Spleen (tissue), 11 donors: Measurements from ENCODE around the gene PRLH. TPM values are rescaled to one million over a fixed set of nuclear protein-coding genes. Genes with fewer than 3 reads are reported as not detected.

Source experiments
- DNase-seq: peaks from one replicate; pipeline ENCODE4 v3.0.0-alpha.2; 2020
- H3K27ac ChIP-seq, 8 donors: fragments of 200-600 bp; sonication (generic) in 7 of 8; 1 replicate in 4 of 8; 2 replicates in 4 of 8; pipeline versions ENCODE4 v1.5.0 to v1.8.0; 2016 to 2021; ENCODE audit warnings: inconsistent platforms in 4 of 8, mild to moderate bottlenecking in 4 of 8, moderate library complexity in 1 of 8
- H3K27me3 ChIP-seq, 7 donors: fragments of 200-600 bp; sonication (generic) in 6 of 7; replicated peaks in 1 of 7; 1 replicate in 4 of 7; 2 replicates in 3 of 7; pipeline versions ENCODE4 v1.5.0 to v1.8.0; 2016 to 2021; ENCODE audit warnings: inconsistent platforms in 3 of 7, mild to moderate bottlenecking in 1 of 7
- H3K36me3 ChIP-seq, 6 donors: fragments of 200-600 bp; sonication (generic) in 5 of 6; 1 replicate in 4 of 6; 2 replicates in 2 of 6; pipeline versions ENCODE4 v1.5.0 to v1.8.0; 2016 to 2021; ENCODE audit warnings: inconsistent platforms in 2 of 6
- H3K4me1 ChIP-seq, 6 donors: fragments of 200-600 bp; sonication (generic) in 5 of 6; 1 replicate in 3 of 6; 2 replicates in 3 of 6; pipeline versions ENCODE4 v1.5.0 to v1.8.0; 2016 to 2021; ENCODE audit warnings: inconsistent platforms in 3 of 6
- H3K4me3 ChIP-seq, 8 donors: fragments of 200-600 bp; sonication (generic) in 7 of 8; 1 replicate in 4 of 8; 2 replicates in 4 of 8; pipeline versions ENCODE4 v1.5.0 to v1.8.0; 2016 to 2021; ENCODE audit warnings: inconsistent platforms in 4 of 8, mild to moderate bottlenecking in 4 of 8, moderate library complexity in 2 of 8
- H3K9me3 ChIP-seq, 8 donors: fragments of 200-600 bp; sonication (generic) in 7 of 8; 1 replicate in 4 of 8; 2 replicates in 4 of 8; pipeline versions ENCODE4 v1.5.0 to v1.8.0; 2016 to 2021; ENCODE audit warnings: inconsistent platforms in 4 of 8
- POLR2A ChIP-seq, 3 donors: fragments of 450-650 bp; IDR thresholded peaks; one replicate each; pipeline ENCODE4 v1.5.1; 2017; ENCODE audit warnings: antibody characterized with exemption in 3 of 3, mild to moderate bottlenecking in 1 of 3
- POLR2AphosphoS5 ChIP-seq, 3 donors: sonication (generic); formaldehyde crosslinking; IDR thresholded peaks; one replicate each; pipeline ENCODE4 v1.5.1; 2017; ENCODE audit warnings: antibody characterized with exemption in 3 of 3
- WGBS, 5 donors: extraction: QIAGEN DNeasy Blood & Tissue Kit in 3 of 5; methylation state at CpG; one replicate each; pipeline versions ENCODE4 v1.1.5 to v1.1.7; 2013 to 2018; 5-methylcytosine and 5-hydroxymethylcytosine counted together
- intact Hi-C: fragments of 100-400 bp; cut with DNase I; formaldehyde crosslinking; loops from one replicate; pipeline ENCODE4 v1.15.0; 2023; ENCODE audit warnings: low total_unique reads
- polyA plus RNA-seq, 3 donors: library from polyadenylated mRNA; stranded (reverse); fragments of 200-250 nt; gene quantifications; one replicate each; pipeline ENCODE4 v1.2.1, GENCODE V29; 2013
- total RNA-seq, 7 donors: library from RNA; depleted of rRNA in 3 of 7; stranded (reverse); fragments of >200 nt in 3 of 7; fragmentation: NEBNext Ultra II Directional in 4 of 7; extraction: Animal tissue kit (Norgen Biotek cat#: 25700) in 4 of 7; gene quantifications; one replicate each; pipeline versions ENCODE4 v1.1.0 to v1.2.1, GENCODE V29; 2016 to 2021
- TF ChIP-seq, protein P1 (sequence below), 11 experiments: fragments of 200-600 bp in 7 of 11; fragments of 450-650 bp in 4 of 11; sonication (generic) in 4 of 11; IDR thresholded peaks in 8 of 11; conservative IDR thresholded peaks in 3 of 11; 1 replicate in 7 of 11; 2 replicates in 4 of 11; pipeline versions ENCODE4 v1.4.0 to v1.8.0; 2016 to 2021; ENCODE audit warnings: antibody characterized with exemption in 11 of 11, inconsistent platforms in 4 of 11, mild to moderate bottlenecking in 1 of 11
- donor health status: healthy with polysubstance abuse.
- donor health status: DM: no; HTN: no; CAD: no; lungs with moderate emphysema.
- donor health status: DM: no; HTN: no; CAD: no.
- donor health status: Bipolar disorder and iron deficiency.
- donor health status: healthy.
- donor health status: DM: no; HTN: no; CAD: no.
- donor health status: DM: yes; HTN: yes; CAD: no.

PRLH gene
- total and polyA plus RNA-seq, 10 donors = not detected

DNA sequence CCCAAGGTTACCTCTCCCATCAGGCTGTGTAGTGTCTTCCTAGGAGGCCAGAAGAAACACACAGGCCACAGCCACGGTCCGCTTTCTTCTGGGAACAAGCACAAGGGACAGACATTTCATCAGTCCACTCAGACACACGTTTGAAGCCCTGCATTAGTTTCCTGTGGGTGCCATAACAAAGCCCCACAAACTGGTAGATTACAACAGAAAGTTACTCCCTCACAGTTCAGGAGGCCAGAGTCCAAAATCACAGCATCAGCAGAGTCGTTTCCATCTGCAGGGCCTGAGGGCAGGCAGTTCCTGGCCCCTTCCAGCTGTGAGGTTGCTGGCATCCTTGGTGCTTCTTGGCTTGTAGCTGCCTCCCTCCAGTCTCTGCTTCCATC lies 8.8 kb upstream of the PRLH start:
- TF ChIP-seq, protein P1, sequence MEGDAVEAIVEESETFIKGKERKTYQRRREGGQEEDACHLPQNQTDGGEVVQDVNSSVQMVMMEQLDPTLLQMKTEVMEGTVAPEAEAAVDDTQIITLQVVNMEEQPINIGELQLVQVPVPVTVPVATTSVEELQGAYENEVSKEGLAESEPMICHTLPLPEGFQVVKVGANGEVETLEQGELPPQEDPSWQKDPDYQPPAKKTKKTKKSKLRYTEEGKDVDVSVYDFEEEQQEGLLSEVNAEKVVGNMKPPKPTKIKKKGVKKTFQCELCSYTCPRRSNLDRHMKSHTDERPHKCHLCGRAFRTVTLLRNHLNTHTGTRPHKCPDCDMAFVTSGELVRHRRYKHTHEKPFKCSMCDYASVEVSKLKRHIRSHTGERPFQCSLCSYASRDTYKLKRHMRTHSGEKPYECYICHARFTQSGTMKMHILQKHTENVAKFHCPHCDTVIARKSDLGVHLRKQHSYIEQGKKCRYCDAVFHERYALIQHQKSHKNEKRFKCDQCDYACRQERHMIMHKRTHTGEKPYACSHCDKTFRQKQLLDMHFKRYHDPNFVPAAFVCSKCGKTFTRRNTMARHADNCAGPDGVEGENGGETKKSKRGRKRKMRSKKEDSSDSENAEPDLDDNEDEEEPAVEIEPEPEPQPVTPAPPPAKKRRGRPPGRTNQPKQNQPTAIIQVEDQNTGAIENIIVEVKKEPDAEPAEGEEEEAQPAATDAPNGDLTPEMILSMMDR (IDR thresholded peaks at IDR 0.05 in 8 of 11, conservative IDR thresholded peaks at IDR 0.05 in 3 of 11) = no peak
- TF ChIP-seq POLR2AphosphoS5 (IDR thresholded peaks at IDR 0.05) (no peak), POLR2A (IDR thresholded peaks at IDR 0.05) (no peak)

DNA sequence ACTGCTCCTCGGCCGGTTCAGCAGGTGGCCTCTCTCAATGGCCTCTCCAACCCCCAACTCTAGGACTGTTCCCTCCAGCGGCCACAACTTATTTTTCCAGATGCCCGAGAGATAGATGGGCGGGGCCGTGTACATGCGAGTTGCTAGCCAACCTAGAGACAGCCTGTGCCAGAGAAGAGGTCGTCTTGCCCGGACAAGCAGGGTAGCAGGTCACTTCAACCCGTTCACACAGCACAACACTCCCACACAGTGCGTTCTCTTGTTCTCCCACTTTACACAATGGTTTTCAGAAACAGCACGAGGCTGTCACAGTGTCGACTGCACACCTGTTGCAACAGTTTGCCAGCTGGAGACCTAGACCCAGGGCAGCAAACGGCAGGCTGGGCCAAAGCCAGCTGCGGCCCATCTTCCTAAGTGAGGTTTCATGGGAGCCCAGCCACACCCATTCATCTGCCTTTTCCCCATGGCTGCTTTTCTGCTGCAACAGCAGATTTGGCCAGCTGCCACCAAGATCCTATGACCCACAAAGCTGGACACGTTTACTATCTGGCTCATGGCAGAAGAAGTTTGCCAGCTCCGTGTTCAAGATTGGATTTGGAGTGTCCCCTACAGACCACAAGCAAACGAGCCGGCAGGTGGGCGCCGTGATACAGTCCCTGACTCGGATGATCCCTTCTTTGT lies 7.3 kb upstream of the PRLH start:
- H3K9me3 ChIP-seq = peaks cover 0 to 26% (median 20%) of the 10 kb centered on the region in 8 donors
- H3K36me3 ChIP-seq = no peaks in the 10 kb centered on the region
- H3K27me3 ChIP-seq = peaks cover 0 to 48% (median 3%) of the 10 kb centered on the region in 7 donors
- H3K4me1 ChIP-seq = no peaks in the 10 kb centered on the region
- DNase-seq = peak; percentile 46
- WGBS, 5 donors = 68 to 80% (median 77%) methylated on average over 21 to 22 of the region's 22 CpGs
- no peak overlapping the region for H3K4me3 ChIP-seq
- intact Hi-C loops = no loop called here
- TF ChIP-seq, protein P1 (IDR thresholded peaks at IDR 0.05 in 8 of 11, conservative IDR thresholded peaks at IDR 0.05 in 3 of 11) = no peak
- TF ChIP-seq POLR2A (IDR thresholded peaks at IDR 0.05) (no peak), POLR2AphosphoS5 (IDR thresholded peaks at IDR 0.05) (no peak)
- no peak overlapping the region for H3K27ac ChIP-seq

More for the DNA sequence above, 8.8 kb upstream of the PRLH start:
- Histone ChIP-seq H3K27me3 (peaks cover 0 to 40% (median 0%) of the 10 kb centered on the region in 7 donors), H3K36me3 (no peaks in the 10 kb centered on the region), H3K27ac (no peak overlapping the region), H3K4me3 (no peak overlapping the region), H3K9me3 (peaks cover 0 to 33% (median 20%) of the 10 kb centered on the region in 8 donors), H3K4me1 (no peaks in the 10 kb centered on the region)
- 45 to 62% (median 57%) methylated on average over 4 of the region's 4 CpGs for WGBS, 5 donors
- peak; percentile 30 for DNase-seq
- intact Hi-C loops = no loop called here

DNA sequence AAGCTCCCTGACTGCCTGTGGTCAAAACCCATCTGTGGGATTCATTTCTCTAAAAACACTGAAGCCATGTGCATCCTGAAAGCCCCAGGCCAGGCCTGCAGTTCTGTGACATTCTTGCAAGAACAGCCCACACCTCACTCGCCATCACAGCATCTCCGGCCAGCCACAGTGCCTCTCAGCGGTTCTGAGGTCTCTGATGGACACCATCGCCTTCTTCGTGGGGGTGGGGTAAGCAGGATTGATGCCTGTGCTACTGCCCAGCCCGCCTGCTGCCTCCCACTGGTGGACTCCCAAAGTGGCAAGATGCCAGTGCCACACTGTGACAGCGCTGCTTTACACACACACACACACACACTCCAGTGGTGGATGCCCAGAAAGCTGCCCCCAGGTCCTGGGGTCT lies 5.2 kb upstream of the PRLH start:
- H3K27me3 ChIP-seq = peaks cover 0 to 59% (median 10%) of the 10 kb centered on the region in 7 donors
- peak; percentile 59 for DNase-seq
- TF ChIP-seq, protein P1 (IDR thresholded peaks at IDR 0.05 in 8 of 11, conservative IDR thresholded peaks at IDR 0.05 in 3 of 11) = no peak
- TF ChIP-seq POLR2AphosphoS5 (IDR thresholded peaks at IDR 0.05) (no peak), POLR2A (IDR thresholded peaks at IDR 0.05) (no peak)
- WGBS, 5 donors = 79 to 86% (median 84%) methylated on average over 5 to 7 of the region's 7 CpGs
- no peak overlapping the region for H3K27ac ChIP-seq
- intact Hi-C loops = no loop called here
- peaks cover 0 to 5% (median 2%) of the 10 kb centered on the region in 8 donors for H3K9me3 ChIP-seq
- no peaks in the 10 kb centered on the region for H3K36me3 ChIP-seq
- no peak overlapping the region for H3K4me3 ChIP-seq
- H3K4me1 ChIP-seq = no peaks in the 10 kb centered on the region

DNA sequence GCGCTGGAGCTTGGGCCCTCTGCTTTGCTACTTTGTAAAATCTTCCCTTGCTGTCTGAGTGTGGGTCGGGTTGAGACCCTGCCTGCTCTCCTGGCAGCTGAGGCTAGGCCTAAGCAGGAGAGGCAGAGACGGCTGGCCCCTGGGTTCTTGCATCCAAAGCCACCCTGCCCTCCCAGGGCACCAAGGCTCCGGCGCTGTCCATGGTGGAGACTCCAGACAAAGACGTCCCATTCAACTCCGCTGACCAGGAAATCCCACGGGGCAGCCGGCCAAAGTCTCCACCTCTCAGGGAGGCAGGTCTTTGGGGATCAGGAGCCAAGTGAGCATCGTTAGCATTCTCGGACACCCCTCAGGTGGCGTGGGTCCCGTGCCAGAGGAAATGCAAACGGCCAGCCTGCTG lies 2.6 kb upstream of the PRLH start:
- Histone ChIP-seq H3K36me3 (no peaks in the 10 kb centered on the region), H3K27me3 (peaks cover 0 to 62% (median 16%) of the 10 kb centered on the region in 7 donors), H3K27ac (no peak overlapping the region), H3K4me1 (no peaks in the 10 kb centered on the region), H3K4me3 (no peak overlapping the region), H3K9me3 (no peaks in the 10 kb centered on the region)
- intact Hi-C loops = no loop called here
- DNase-seq = peak; percentile 61
- 28 to 38% (median 36%) methylated on average over 13 to 14 of the region's 14 CpGs for WGBS, 5 donors
- no peak for TF ChIP-seq POLR2A (IDR thresholded peaks at IDR 0.05)
- TF ChIP-seq, protein P1 (IDR thresholded peaks at IDR 0.05 in 8 of 11, conservative IDR thresholded peaks at IDR 0.05 in 3 of 11) = no peak
- TF ChIP-seq POLR2AphosphoS5 (IDR thresholded peaks at IDR 0.05) = no peak
